Mesodermal cell (in vitro differentiated cells): ENCODE results near the gene MOGAT3. TPM values are rescaled to one million over a fixed set of nuclear protein-coding genes. Genes with fewer than 3 reads are reported as not detected.

ENCODE experiments used
- H3K27ac ChIP-seq: 2 replicates; pipeline ENCODE4 v1.7.0; 2013; ENCODE audit warnings: mild to moderate bottlenecking, low read depth, low read length, moderate library complexity; ENCODE audit not compliant: severe bottlenecking
- H3K36me3 ChIP-seq: 2 replicates; pipeline ENCODE4 v1.7.1; 2013; ENCODE audit warnings: mild to moderate bottlenecking, low read length, moderate library complexity; ENCODE audit not compliant: control insufficient read depth, insufficient read depth
- H3K4me1 ChIP-seq: one replicate; pipeline ENCODE4 v1.7.1; 2013; ENCODE audit warnings: mild to moderate bottlenecking, low read length; ENCODE audit not compliant: insufficient read depth, control insufficient read depth, poor library complexity, severe bottlenecking
- H3K4me3 ChIP-seq: 2 replicates; pipeline ENCODE4 v1.7.0; 2013; ENCODE audit warnings: low read length, control low read depth, mild to moderate bottlenecking; ENCODE audit not compliant: insufficient read depth, poor library complexity, severe bottlenecking; ENCODE audit errors: extremely low read depth
- H3K9me3 ChIP-seq: 2 replicates; pipeline ENCODE4 v1.7.1; 2013; ENCODE audit warnings: mild to moderate bottlenecking, low read length, moderate library complexity; ENCODE audit not compliant: control insufficient read depth
- WGBS, 2 experiments: methylation state at CpG; one replicate each; pipeline ENCODE4 v1.1.5; 2013; ENCODE audit warnings: missing lambda C conversion rate in 2 of 2; ENCODE audit not compliant: insufficient coverage in 2 of 2; 5-methylcytosine and 5-hydroxymethylcytosine counted together
- polyA plus RNA-seq, 2 experiments: library from polyadenylated mRNA; stranded (reverse); fragments of 50-300 nt; gene quantifications; one replicate each; pipeline ENCODE4 v1.2.3, GENCODE V29; 2013

Gene MOGAT3
- not detected for polyA plus RNA-seq (2013, experiment 1 of 2)
- polyA plus RNA-seq (2013, experiment 2 of 2), result not detected

GRCh38 chr7:101200862-101201599 is at the start of gene MOGAT3:
MOGAT3 (minus strand) TSS chr7:101201036; CDS start chr7:101200854, 182 bp downstream.
- Histone ChIP-seq H3K9me3 (no peaks in the 10 kb centered on the region), H3K36me3 (peaks cover 2% of the 10 kb centered on the region), H3K4me3 (no peak within 1 kb of the TSS), H3K27ac (no peak within 1 kb of the TSS), H3K4me1 (peaks cover 4% of the 10 kb centered on the region)
- 54 to 71% methylated on average over 8 to 10 of the region's 21 CpGs for WGBS, 2 experiments

- H3K9me3 ChIP-seq, result no peaks in the 10 kb centered on the region
- no peak overlapping the region for H3K4me3 ChIP-seq
- H3K4me1 ChIP-seq, result no peaks in the 10 kb centered on the region
- H3K36me3 ChIP-seq, result peaks cover 35% of the 10 kb centered on the region
- 98 to 100% methylated on average over 3 of the region's 3 CpGs for WGBS, 2 experiments
- H3K27ac ChIP-seq, result no peak overlapping the region
Measured at GRCh38 chr7:101250324-101250723, 49.5 kb upstream of the MOGAT3 start.

DNA sequence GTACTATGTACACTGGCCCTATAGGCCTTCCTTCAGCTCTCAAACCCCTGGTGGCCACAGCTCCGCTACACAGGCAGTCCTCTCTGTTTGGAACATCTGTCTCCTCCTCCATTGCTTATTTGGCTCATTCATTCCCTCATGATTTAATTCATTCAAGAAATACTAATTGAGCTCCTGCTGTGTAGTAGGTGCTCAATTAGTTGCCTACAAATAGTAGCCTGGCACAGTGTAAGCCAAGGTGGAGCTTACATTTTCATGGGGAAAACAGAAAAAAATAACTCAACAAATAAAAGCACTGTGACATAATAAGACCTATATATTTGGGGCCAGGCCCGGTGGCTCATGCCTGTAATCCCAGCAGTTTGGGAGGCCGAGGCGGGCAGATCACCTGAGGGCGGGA is 47.4 kb upstream of the MOGAT3 start:
- peaks cover 5% of the 10 kb centered on the region for H3K4me1 ChIP-seq

GRCh38 chr7:101245147-101245668 is 44.4 kb upstream of the MOGAT3 start:
- Histone ChIP-seq H3K27ac (no peak overlapping the region), H3K4me3 (peak overlapping the region; percentile 95), H3K9me3 (no peaks in the 10 kb centered on the region), H3K36me3 (peaks cover 46% of the 10 kb centered on the region), H3K4me1 (peaks cover 7% of the 10 kb centered on the region)
- WGBS, 2 experiments, result 54 to 55% methylated on average over 32 of the region's 32 CpGs

More for the DNA sequence above, 47.4 kb upstream of the MOGAT3 start:
- H3K27ac ChIP-seq, result no peak overlapping the region
- 86 to 88% methylated on average over 4 to 5 of the region's 5 CpGs for WGBS, 2 experiments
- peaks cover 35% of the 10 kb centered on the region for H3K36me3 ChIP-seq
- no peaks in the 10 kb centered on the region for H3K9me3 ChIP-seq
- no peak overlapping the region for H3K4me3 ChIP-seq

- H3K9me3 ChIP-seq, result no peaks in the 10 kb centered on the region
- peaks cover 46% of the 10 kb centered on the region for H3K36me3 ChIP-seq
- peaks cover 12% of the 10 kb centered on the region for H3K4me1 ChIP-seq
- H3K27ac ChIP-seq, result peak within 1 kb of the TSS; percentile 80
- WGBS, 2 experiments, result 0 to 1% methylated on average over 38 to 43 of the region's 45 CpGs
- peak within 1 kb of the TSS; percentile 95 for H3K4me3 ChIP-seq
Measured at GRCh38 chr7:101244375-101245146, 43.7 kb upstream of the MOGAT3 start, which contains the start of gene FIS1. FIS1 (minus strand) TSS chr7:101245081; CDS start chr7:101245004, 77 bp downstream.

DNA sequence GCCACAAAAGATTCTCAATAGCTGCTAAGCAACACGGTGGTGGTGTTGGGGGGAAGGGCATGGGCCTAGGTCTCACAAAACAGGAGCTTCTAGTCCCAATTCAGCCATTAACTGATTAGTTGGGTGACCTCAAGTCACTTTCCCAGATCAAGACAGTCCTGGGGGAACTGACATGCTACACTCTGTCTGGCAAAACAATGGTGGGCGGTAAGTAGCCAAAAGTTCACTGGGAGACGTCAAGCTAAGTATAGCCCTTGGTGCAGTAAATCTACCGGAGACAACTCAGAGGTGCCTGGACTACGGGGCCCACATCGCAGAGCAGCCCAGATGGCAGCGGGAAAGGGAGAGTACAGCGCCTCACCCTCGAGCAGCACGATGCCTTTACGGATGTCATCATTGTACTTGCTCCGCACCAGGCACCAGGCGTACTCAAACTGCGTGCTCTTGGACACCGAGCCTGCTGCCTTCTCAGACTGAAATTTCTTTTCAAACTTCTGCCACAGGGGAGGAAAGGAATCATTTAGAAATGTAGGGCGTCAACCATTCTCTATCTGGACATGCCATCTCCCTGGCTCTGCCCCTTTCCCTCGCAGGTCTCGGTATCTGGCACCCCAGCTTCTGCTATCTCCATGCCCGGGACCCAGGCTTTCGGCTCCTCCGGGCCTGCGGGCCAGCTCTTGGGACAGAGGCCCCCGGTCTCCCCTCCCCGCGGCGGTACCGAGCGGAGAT is 43.0 kb upstream of the MOGAT3 start:
- Histone ChIP-seq H3K9me3 (no peaks in the 10 kb centered on the region), H3K4me1 (peaks cover 20% of the 10 kb centered on the region), H3K4me3 (peak overlapping the region; percentile 95), H3K27ac (peak overlapping the region; percentile 80), H3K36me3 (peaks cover 46% of the 10 kb centered on the region)
- 44 to 58% methylated on average over 20 to 27 of the region's 28 CpGs for WGBS, 2 experiments

- no peak overlapping the region for H3K4me3 ChIP-seq
- H3K9me3 ChIP-seq, result no peaks in the 10 kb centered on the region
- H3K4me1 ChIP-seq, result peaks cover 32% of the 10 kb centered on the region
- H3K27ac ChIP-seq, result no peak overlapping the region
- H3K36me3 ChIP-seq, result peaks cover 47% of the 10 kb centered on the region
- 88 to 99% methylated on average over 11 of the region's 16 CpGs for WGBS, 2 experiments
Measured at GRCh38 chr7:101241443-101242349, 40.9 kb upstream of the MOGAT3 start.

- Histone ChIP-seq H3K4me3 (no peak overlapping the region), H3K27ac (no peak overlapping the region), H3K36me3 (peaks cover 50% of the 10 kb centered on the region), H3K9me3 (no peaks in the 10 kb centered on the region), H3K4me1 (peaks cover 32% of the 10 kb centered on the region)
- 79 to 98% methylated on average over 10 of the region's 12 CpGs for WGBS, 2 experiments
Measured at GRCh38 chr7:101241015-101241363, 40.2 kb upstream of the MOGAT3 start.

- H3K4me1 ChIP-seq, result peaks cover 32% of the 10 kb centered on the region
- H3K36me3 ChIP-seq, result peaks cover 44% of the 10 kb centered on the region
- 91 to 94% methylated on average over 16 to 31 of the region's 32 CpGs for WGBS, 2 experiments
- H3K27ac ChIP-seq, result no peak overlapping the region
- no peaks in the 10 kb centered on the region for H3K9me3 ChIP-seq
- H3K4me3 ChIP-seq, result no peak overlapping the region
Measured at GRCh38 chr7:101240226-101241014, 39.6 kb upstream of the MOGAT3 start.
